ENCODE measurements around the gene NAGPA. TPM values are rescaled to one million over a fixed set of nuclear protein-coding genes. Genes with fewer than 3 reads are reported as not detected.

The NAGPA gene
- total RNA-seq, 1 donor from 2014 or later, result 6.6 TPM

DNA sequence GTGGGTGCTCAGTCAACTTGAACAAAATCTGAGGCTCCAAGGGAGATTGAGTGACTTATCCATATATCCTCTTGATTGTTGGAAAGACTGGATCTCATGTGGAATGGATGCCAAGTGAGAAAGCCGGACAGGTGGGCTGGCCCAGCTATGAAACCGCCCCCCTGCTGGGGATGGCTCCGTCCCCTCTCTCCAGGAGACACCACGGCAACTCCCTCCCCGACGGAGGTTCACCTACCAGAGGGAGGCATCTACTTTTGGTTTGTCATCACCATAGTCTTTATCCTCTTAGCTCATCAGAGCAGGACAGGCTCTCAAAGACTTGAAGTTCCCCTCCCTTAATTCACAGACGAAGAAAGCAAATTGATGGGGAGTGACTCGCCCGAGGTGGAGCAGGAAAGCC is 36.1 kb upstream of the NAGPA start:
- H3K4me3 ChIP-seq, result no peak overlapping the region
- peaks cover 3% of the 10 kb centered on the region for H3K36me3 ChIP-seq
- TF ChIP-seq, protein P1, sequence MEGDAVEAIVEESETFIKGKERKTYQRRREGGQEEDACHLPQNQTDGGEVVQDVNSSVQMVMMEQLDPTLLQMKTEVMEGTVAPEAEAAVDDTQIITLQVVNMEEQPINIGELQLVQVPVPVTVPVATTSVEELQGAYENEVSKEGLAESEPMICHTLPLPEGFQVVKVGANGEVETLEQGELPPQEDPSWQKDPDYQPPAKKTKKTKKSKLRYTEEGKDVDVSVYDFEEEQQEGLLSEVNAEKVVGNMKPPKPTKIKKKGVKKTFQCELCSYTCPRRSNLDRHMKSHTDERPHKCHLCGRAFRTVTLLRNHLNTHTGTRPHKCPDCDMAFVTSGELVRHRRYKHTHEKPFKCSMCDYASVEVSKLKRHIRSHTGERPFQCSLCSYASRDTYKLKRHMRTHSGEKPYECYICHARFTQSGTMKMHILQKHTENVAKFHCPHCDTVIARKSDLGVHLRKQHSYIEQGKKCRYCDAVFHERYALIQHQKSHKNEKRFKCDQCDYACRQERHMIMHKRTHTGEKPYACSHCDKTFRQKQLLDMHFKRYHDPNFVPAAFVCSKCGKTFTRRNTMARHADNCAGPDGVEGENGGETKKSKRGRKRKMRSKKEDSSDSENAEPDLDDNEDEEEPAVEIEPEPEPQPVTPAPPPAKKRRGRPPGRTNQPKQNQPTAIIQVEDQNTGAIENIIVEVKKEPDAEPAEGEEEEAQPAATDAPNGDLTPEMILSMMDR (IDR thresholded peaks at IDR 0.05; ENCODE audit: borderline replicate concordance), result no peak
- no peak for DNase-seq
- H3K4me1 ChIP-seq, result peaks cover 30% of the 10 kb centered on the region
- no peaks in the 10 kb centered on the region for H3K9me3 ChIP-seq (replicated peaks)
- no peaks in the 10 kb centered on the region for H3K27me3 ChIP-seq (ENCODE audit: low read depth)
- intact Hi-C loops (cut with micrococcal nuclease), result no loop called here
- H3K27ac ChIP-seq (replicated peaks), result no peak overlapping the region

DNA sequence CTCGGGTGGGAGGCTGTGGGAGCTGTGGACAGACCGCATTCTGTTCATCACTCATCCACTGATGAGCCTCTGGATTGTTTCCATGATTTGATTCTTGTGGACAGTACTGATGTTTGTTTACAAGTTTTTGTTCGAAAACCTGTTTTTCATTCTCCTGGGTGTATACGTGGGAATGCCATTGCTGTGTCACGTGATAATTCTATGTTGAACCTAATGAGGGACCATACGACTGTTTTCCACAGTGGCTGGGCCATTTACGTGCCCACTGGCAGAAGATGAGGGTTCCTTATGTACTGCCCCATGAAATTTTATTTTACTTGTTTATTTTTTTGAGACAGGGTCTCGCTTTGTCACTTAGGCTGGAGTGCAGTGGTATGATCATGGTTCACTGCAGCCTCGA is 35.3 kb upstream of the NAGPA start:
- H3K9me3 ChIP-seq (replicated peaks), result no peaks in the 10 kb centered on the region
- H3K36me3 ChIP-seq, result no peaks in the 10 kb centered on the region
- no peak for DNase-seq
- TF ChIP-seq, protein P1 (IDR thresholded peaks at IDR 0.05; ENCODE audit: borderline replicate concordance), result no peak
- H3K4me3 ChIP-seq, result no peak overlapping the region
- H3K27ac ChIP-seq (replicated peaks), result no peak overlapping the region
- H3K4me1 ChIP-seq, result peaks cover 30% of the 10 kb centered on the region
- H3K27me3 ChIP-seq (ENCODE audit: low read depth), result no peaks in the 10 kb centered on the region
- intact Hi-C loops (cut with micrococcal nuclease), result no loop called here

DNA sequence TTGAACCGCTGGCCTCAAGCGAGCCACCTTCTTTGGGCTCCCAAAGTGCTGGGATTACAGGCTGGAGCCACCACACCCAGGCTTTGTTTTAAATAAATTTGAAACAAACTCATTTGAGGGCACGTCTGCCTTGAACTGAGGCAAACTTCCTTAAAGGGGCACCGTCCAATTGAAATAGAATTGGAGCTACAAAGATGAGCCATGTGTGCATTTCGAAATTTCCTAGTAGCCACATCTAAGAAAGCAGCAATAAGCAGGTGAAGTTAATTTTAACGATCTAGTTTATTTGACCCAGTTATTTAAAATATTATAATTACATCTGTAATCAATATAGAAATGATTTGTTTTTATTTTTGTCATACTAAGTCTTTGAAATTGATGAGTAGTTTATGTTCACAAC is 32.8 kb upstream of the NAGPA start:
- Histone ChIP-seq H3K27me3 (ENCODE audit: low read depth) (no peaks in the 10 kb centered on the region), H3K9me3 (replicated peaks) (no peaks in the 10 kb centered on the region), H3K4me3 (no peak overlapping the region), H3K4me1 (peaks cover 14% of the 10 kb centered on the region), H3K27ac (replicated peaks) (no peak overlapping the region), H3K36me3 (no peaks in the 10 kb centered on the region)
- no peak for DNase-seq
- intact Hi-C loops (cut with micrococcal nuclease), result no loop called here
- TF ChIP-seq, protein P1 (IDR thresholded peaks at IDR 0.05; ENCODE audit: borderline replicate concordance), result no peak

DNA sequence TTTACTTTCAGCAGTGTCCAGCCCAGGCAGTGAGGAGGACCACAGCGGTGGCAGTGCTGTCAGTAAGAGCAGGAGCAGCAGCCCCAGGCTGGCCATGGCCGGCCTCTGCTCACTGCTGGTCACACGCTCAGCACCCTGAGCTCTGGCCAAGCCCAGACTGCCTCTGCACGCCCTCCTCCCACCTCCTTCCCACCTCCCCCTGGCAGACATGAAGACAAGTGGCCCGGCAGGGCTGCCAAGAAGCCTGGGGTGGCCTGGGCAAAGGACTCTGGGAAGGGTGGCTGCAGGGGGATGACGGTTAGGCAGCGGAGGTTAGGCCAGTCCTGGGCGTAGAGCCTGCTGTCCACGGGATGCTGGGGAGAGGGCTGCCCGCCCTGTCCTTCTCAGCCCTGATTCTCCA is 32.1 kb upstream of the NAGPA start, which contains the start of gene C16orf89:
TSS of gene C16orf89 (minus strand) at position 144 of the 400 bp plus-strand sequence. CDS start at position 96, 48 bp downstream.
- Histone ChIP-seq H3K9me3 (replicated peaks) (no peaks in the 10 kb centered on the region), H3K36me3 (no peaks in the 10 kb centered on the region), H3K4me3 (no peak within 1 kb of the TSS), H3K4me1 (peaks cover 8% of the 10 kb centered on the region), H3K27me3 (ENCODE audit: low read depth) (no peaks in the 10 kb centered on the region), H3K27ac (replicated peaks) (no peak within 1 kb of the TSS)
- intact Hi-C loops (cut with micrococcal nuclease), result no loop called here
- no peak for DNase-seq
- TF ChIP-seq, protein P1 (IDR thresholded peaks at IDR 0.05; ENCODE audit: borderline replicate concordance), result no peak

DNA sequence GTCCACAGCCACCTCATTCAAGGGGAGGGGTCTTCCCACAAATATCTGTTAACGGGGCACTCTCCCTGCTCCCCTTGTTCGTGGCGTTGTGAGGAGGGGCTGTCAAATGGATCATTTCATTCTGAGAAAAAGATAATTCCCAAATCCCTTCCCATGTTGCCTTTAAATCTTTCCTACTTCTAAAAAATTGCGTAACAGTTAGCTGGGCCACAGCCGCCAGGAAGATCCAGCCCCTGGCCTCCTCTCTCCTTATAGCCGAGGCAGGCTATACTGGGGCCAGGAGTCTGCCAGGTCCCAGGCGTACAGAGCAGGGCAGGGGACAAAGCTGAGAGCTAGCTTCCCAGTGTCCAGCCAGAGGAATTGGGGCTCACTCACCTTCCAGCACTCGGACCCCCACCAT is 31.6 kb upstream of the NAGPA start:
- Histone ChIP-seq H3K4me3 (no peak overlapping the region), H3K36me3 (no peaks in the 10 kb centered on the region), H3K27ac (replicated peaks) (no peak overlapping the region), H3K27me3 (ENCODE audit: low read depth) (no peaks in the 10 kb centered on the region), H3K4me1 (peaks cover 8% of the 10 kb centered on the region), H3K9me3 (replicated peaks) (no peaks in the 10 kb centered on the region)
- no peak for DNase-seq
- intact Hi-C loops (cut with micrococcal nuclease), result no loop called here
- TF ChIP-seq, protein P1 (IDR thresholded peaks at IDR 0.05; ENCODE audit: borderline replicate concordance), result no peak

DNA sequence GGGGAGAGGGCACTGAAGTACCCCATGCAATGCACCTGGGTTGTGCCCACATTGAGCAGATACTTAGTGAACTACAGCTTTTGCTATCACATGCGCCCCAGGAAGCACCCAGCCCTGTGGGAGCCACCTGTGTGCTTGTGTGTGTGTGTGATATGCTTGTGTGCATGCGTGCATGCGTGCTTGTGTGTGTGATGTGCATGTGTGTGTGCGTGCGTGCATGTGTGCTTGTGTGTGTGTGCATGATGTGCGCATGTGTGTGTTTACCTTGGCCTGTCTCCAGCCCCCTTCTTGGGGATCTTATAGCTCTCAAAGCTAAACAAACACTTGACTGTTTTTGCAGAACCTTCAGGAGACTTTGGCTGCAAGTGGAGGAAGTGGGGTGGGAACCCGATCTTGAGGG is 31.2 kb upstream of the NAGPA start:
- Histone ChIP-seq H3K36me3 (no peaks in the 10 kb centered on the region), H3K4me3 (no peak overlapping the region), H3K4me1 (peaks cover 8% of the 10 kb centered on the region), H3K9me3 (replicated peaks) (no peaks in the 10 kb centered on the region), H3K27ac (replicated peaks) (no peak overlapping the region), H3K27me3 (ENCODE audit: low read depth) (no peaks in the 10 kb centered on the region)
- no peak for DNase-seq
- TF ChIP-seq, protein P1 (IDR thresholded peaks at IDR 0.05; ENCODE audit: borderline replicate concordance), result no peak
- intact Hi-C loops (cut with micrococcal nuclease), result no loop called here
